Stomach (tissue), 9 donors: ENCODE data around the gene RALGDS. TPM values are rescaled to one million over a fixed set of nuclear protein-coding genes. Genes with fewer than 3 reads are reported as not detected.

Experiments
- DNase-seq, 2 donors: peaks; one replicate each; pipeline versions ENCODE4 v3.0.0 to v3.0.0-alpha.2; 2013 to 2019
- H3K27ac ChIP-seq, 5 donors: fragments of 200-600 bp in 4 of 5; sonication (generic) in 4 of 5; one replicate each; pipeline ENCODE4 v1.5.1; 2013 to 2019; ENCODE audit warnings: mild to moderate bottlenecking in 1 of 5, moderate library complexity in 1 of 5
- H3K27me3 ChIP-seq, 3 donors: fragments of 200-600 bp; sonication (generic); one replicate each; pipeline ENCODE4 v1.5.1; 2017 to 2019; ENCODE audit warnings: mixed run types in 1 of 3
- H3K36me3 ChIP-seq, 4 donors: fragments of 200-600 bp; sonication (generic); 1 replicate in 3 of 4; 2 replicates in 1 of 4; pipeline ENCODE4 v1.5.1; 2016 to 2019
- H3K4me1 ChIP-seq, 4 donors: fragments of 200-600 bp; sonication (generic); one replicate each; pipeline ENCODE4 v1.5.1; 2016 to 2019
- H3K4me3 ChIP-seq, 4 donors: fragments of 200-600 bp; sonication (generic) in 3 of 4; one replicate each; pipeline ENCODE4 v1.5.1; 2016 to 2019; ENCODE audit warnings: mild to moderate bottlenecking in 1 of 4
- H3K9me3 ChIP-seq, 4 donors: fragments of 200-600 bp; sonication (generic); one replicate each; pipeline ENCODE4 v1.5.1; 2016 to 2019
- EP300 ChIP-seq: sonication (generic); formaldehyde crosslinking; IDR thresholded peaks from one replicate; pipeline ENCODE4 v1.6.1; 2017; ENCODE audit warnings: antibody characterized with exemption
- POLR2A ChIP-seq, 4 donors: fragments of 450-650 bp; IDR thresholded peaks; one replicate each; pipeline ENCODE4 v1.6.1; 2016; ENCODE audit warnings: antibody characterized with exemption in 4 of 4, control low read depth in 2 of 4, mild to moderate bottlenecking in 1 of 4, moderate library complexity in 1 of 4
- POLR2AphosphoS5 ChIP-seq, 3 donors: sonication (generic); formaldehyde crosslinking; IDR thresholded peaks; one replicate each; pipeline ENCODE4 v1.6.1; 2016; ENCODE audit warnings: antibody characterized with exemption in 3 of 3
- WGBS, 5 donors: extraction: QIAGEN DNeasy Blood & Tissue Kit in 3 of 5; methylation state at CpG; one replicate each; pipeline versions ENCODE4 v1.1.5 to v1.1.7; 2013 to 2018; 5-methylcytosine and 5-hydroxymethylcytosine counted together
- intact Hi-C: fragments of 100-400 bp; cut with DNase I; formaldehyde crosslinking; loops from one replicate; pipeline ENCODE4 v1.15.1; 2023; ENCODE audit warnings: low total_unique reads
- polyA plus RNA-seq, 3 donors: library from polyadenylated mRNA; stranded (reverse); fragments of 200-250 nt; gene quantifications; one replicate each; pipeline ENCODE4 v1.2.3, GENCODE V29; 2013
- total RNA-seq, 5 donors: library from RNA; depleted of rRNA; stranded (reverse); fragments of >200 nt; gene quantifications; one replicate each; pipeline versions ENCODE4 v1.1.0 to v1.2.3, GENCODE V29; 2014 to 2016
- TF ChIP-seq, protein P1 (sequence below), 7 experiments: fragments of 450-650 bp in 4 of 7; fragments of 200-600 bp in 3 of 7; sonication (generic) in 3 of 7; IDR thresholded peaks; one replicate each; pipeline ENCODE4 v1.5.1; 2016 to 2019; ENCODE audit warnings: antibody characterized with exemption in 7 of 7, control low read depth in 2 of 7, mild to moderate bottlenecking in 1 of 7
- donor health status: healthy with polysubstance abuse.
- donor health status: Bipolar disorder and iron deficiency.
- donor health status: healthy.

The RALGDS gene
- total and polyA plus RNA-seq, 8 donors: 20.5 to 242 (median 43.6) TPM

GRCh38 chr9:133149130-133150015, 28.3 kb upstream of the RALGDS start:
- peaks cover 28 to 62% (median 43%) of the 10 kb centered on the region in 4 donors for H3K4me1 ChIP-seq
- intact Hi-C loops: loop anchor here (10.0 kb wide), 1 partner anchor 105 kb away; no protein-coding TSS in a partner anchor
- TF ChIP-seq POLR2A (IDR thresholded peaks at IDR 0.05): peak in 1 of 4 donors; percentile 61
- peak; percentile 81 to 95 (median 82) for TF ChIP-seq POLR2AphosphoS5 (IDR thresholded peaks at IDR 0.05)
- TF ChIP-seq, protein P1, sequence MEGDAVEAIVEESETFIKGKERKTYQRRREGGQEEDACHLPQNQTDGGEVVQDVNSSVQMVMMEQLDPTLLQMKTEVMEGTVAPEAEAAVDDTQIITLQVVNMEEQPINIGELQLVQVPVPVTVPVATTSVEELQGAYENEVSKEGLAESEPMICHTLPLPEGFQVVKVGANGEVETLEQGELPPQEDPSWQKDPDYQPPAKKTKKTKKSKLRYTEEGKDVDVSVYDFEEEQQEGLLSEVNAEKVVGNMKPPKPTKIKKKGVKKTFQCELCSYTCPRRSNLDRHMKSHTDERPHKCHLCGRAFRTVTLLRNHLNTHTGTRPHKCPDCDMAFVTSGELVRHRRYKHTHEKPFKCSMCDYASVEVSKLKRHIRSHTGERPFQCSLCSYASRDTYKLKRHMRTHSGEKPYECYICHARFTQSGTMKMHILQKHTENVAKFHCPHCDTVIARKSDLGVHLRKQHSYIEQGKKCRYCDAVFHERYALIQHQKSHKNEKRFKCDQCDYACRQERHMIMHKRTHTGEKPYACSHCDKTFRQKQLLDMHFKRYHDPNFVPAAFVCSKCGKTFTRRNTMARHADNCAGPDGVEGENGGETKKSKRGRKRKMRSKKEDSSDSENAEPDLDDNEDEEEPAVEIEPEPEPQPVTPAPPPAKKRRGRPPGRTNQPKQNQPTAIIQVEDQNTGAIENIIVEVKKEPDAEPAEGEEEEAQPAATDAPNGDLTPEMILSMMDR (IDR thresholded peaks at IDR 0.05): peak in 2 of 7 experiments; percentile 34 to 45
- TF ChIP-seq EP300: no peak
- peak overlapping the region; percentile 78 to 94 (median 93) for H3K27ac ChIP-seq
- H3K9me3 ChIP-seq: no peaks in the 10 kb centered on the region
- peaks cover 0 to 11% (median 2%) of the 10 kb centered on the region in 4 donors for H3K36me3 ChIP-seq
- peak; percentile 93 to 97 for DNase-seq
- 2 to 8% (median 3%) methylated on average over 27 to 95 of the region's 95 CpGs for WGBS, 5 donors
- H3K27me3 ChIP-seq: no peaks in the 10 kb centered on the region
- peak overlapping the region; percentile 60 to 78 (median 74) for H3K4me3 ChIP-seq

DNA sequence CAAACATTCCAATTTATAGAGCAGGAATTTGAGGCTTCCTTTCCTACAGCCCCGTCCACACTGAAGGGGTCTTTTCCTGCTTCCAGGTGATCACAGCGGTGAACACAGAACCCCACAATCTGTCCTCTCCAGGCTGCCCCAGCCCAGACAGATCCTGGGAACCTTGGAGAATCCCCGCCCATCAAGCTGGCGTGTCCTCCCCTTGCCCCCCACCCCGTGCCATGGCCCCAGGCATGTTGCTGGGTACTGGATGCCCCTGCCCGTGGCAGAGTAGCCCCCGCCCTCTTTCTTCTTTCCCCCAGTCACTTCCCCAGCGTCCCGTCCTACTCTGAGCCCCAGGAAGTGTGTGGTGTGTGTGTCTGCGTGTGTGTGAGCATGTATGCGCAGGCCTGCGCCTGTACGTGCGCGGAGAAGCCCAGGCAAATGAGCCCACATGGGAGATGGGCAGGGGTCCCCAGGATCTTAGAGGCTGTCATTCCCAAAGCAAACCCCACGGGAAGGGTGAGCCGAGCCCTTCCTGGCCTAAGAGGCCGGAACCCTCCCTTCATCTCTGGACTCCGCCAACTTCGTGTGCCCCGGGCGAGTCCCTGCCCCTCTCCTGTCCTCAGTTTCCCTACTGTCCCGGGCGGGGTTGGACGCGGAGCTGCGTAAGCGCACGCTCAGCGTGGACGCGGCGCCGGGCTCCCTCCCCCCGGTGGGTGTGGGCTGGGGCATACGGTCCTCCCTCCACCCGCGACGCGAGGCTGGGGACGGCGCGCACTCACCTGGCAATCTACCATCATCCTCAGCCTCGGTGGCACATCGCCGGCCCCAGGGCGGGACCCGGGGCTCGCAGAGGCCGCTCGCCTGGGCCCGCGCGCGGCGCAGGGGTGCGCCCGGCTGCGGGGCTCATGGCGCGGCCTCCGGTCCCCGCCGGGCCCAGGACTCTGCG, 27.4 kb upstream of the RALGDS start:
- no peaks in the 10 kb centered on the region for H3K27me3 ChIP-seq
- peaks cover 0 to 4% (median 0%) of the 10 kb centered on the region in 4 donors for H3K36me3 ChIP-seq
- H3K4me1 ChIP-seq: peaks cover 36 to 70% (median 52%) of the 10 kb centered on the region in 4 donors
- peak; percentile 68 to 80 for DNase-seq
- H3K27ac ChIP-seq: peak overlapping the region; percentile 86 to 94 (median 93)
- WGBS, 5 donors: 2 to 9% (median 4%) methylated on average over 21 to 65 of the region's 65 CpGs
- intact Hi-C loops: loop anchor here (10.0 kb wide), 1 partner anchor 104 kb away; no protein-coding TSS in a partner anchor
- TF ChIP-seq EP300 (no peak), POLR2AphosphoS5 (IDR thresholded peaks at IDR 0.05) (peak in 1 of 3 donors; percentile 31)
- peak overlapping the region; percentile 60 to 78 (median 74) for H3K4me3 ChIP-seq
- H3K9me3 ChIP-seq: no peaks in the 10 kb centered on the region

DNA sequence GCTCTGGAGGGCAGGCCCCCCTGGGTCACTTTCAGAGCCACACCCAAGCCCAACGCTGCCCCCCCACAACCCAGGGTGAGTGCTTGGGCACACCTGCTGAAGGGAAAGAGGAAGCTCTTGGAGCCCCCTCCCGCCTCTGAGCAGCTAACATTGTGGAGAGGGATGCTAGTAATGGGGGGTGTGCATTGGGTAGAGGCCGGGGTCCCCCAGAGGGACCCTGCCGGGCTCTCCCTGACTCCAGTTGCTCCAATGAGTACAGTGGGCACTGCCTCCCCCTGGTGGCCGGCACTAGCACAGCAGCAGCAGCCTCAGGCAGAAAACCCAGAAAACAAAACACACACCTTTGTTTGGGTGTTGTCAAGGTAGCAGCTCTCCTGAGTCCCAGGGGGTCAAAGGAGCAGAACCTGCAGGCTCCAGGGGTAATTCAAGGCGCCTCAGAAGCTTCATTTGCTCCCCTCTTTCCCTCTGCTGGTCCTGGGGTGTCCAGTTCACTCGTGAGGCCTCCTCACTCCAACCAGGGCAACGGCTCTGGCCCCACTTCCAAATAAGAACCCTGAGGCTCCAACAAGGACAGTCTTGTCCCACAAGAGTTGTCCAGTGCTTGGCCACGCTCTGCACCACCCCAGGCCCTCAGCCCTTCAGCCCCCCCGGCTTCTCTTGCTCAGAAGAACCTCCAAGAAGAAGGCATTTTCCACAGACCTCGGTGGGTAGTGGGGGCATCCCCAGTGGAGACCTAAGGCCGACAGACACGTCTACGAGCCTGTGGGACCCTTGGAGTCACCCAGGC, 26.6 kb upstream of the RALGDS start:
- WGBS, 5 donors: 12 to 20% (median 15%) methylated on average over 8 to 14 of the region's 14 CpGs
- intact Hi-C loops: loop anchor here (2.0 to 10.0 kb wide), 2 partner anchors 45 to 103 kb away; no protein-coding TSS in a partner anchor
- Histone ChIP-seq H3K4me3 (peak overlapping the region; percentile 60 to 78 (median 74)), H3K9me3 (no peaks in the 10 kb centered on the region), H3K4me1 (peaks cover 44 to 70% (median 58%) of the 10 kb centered on the region in 4 donors), H3K36me3 (no peaks in the 10 kb centered on the region), H3K27ac (peak overlapping the region; percentile 86 to 94 (median 93)), H3K27me3 (no peaks in the 10 kb centered on the region)
- DNase-seq: peak; percentile 85 to 94
- TF ChIP-seq POLR2AphosphoS5 (IDR thresholded peaks at IDR 0.05) (peak in 1 of 3 donors; percentile 48), EP300 (no peak), POLR2A (IDR thresholded peaks at IDR 0.05) (no peak)
- TF ChIP-seq, protein P1 (IDR thresholded peaks at IDR 0.05): peak in 6 of 7 experiments; percentile 77 to 99 (median 98)

- peak overlapping the region in 2 of 5 donors; percentile 93 to 94 for H3K27ac ChIP-seq
- H3K9me3 ChIP-seq: no peaks in the 10 kb centered on the region
- WGBS, 5 donors: 52 to 66% (median 61%) methylated on average over 7 of the region's 7 CpGs
- no peaks in the 10 kb centered on the region for H3K36me3 ChIP-seq
- H3K4me3 ChIP-seq: peak overlapping the region in 2 of 4 donors; percentile 60 to 75
- intact Hi-C loops: loop anchor here (2.0 to 10.0 kb wide), 2 partner anchors 44 to 102 kb away; no protein-coding TSS in a partner anchor
- DNase-seq: no peak
- peaks cover 51 to 75% (median 65%) of the 10 kb centered on the region in 4 donors for H3K4me1 ChIP-seq
- H3K27me3 ChIP-seq: no peaks in the 10 kb centered on the region
- no peak for TF ChIP-seq POLR2A (IDR thresholded peaks at IDR 0.05)
- TF ChIP-seq, protein P1 (IDR thresholded peaks at IDR 0.05): no peak
- no peak for TF ChIP-seq POLR2AphosphoS5 (IDR thresholded peaks at IDR 0.05)
- TF ChIP-seq EP300: no peak
Observed at GRCh38 chr9:133146746-133147411, 25.8 kb upstream of the RALGDS start.
